ENCODE results near the gene NLRC4. TPM values are rescaled to one million over a fixed set of nuclear protein-coding genes. Genes with fewer than 3 reads are reported as not detected.

The NLRC4 gene
- total and polyA plus RNA-seq, 2 donors (not counting 1 experiment from before 2014, with no cell fraction given), result 0.64 to 0.94 TPM

GRCh38 chr2:32290000-32290339 is 25.3 kb upstream of the NLRC4 start:
- Histone ChIP-seq H2AFZ (ENCODE audit: insufficient read depth, low read depth, low read length, poor library complexity, severe bottlenecking) (no peak overlapping the region), H3K27me3 (replicated peaks in 1 of 4; ENCODE audit: control extremely low read depth in 1 of 4, control insufficient read depth in 3 of 4, insufficient read depth in 4 of 4, low read length in 3 of 4) (no peaks in the 10 kb centered on the region), H3K4me3 (ENCODE audit: control extremely low read depth in 1 of 5, extremely low read depth in 1 of 5, insufficient read depth in 1 of 5, low read depth in 2 of 5, low read length in 4 of 5) (no peak overlapping the region), H3K9ac (ENCODE audit: low read length) (no peak overlapping the region), H3K4me2 (replicated peaks; ENCODE audit: low read depth, low read length, poor library complexity, severe bottlenecking) (no peak overlapping the region), H4K20me1 (ENCODE audit: control insufficient read depth, insufficient read depth, low read length, poor library complexity, severe bottlenecking) (peaks cover 38% of the 10 kb centered on the region), H3K79me2 (ENCODE audit: control insufficient read depth, insufficient read depth, low read length) (peaks cover 48% of the 10 kb centered on the region), H3K9me3 (ENCODE audit: control extremely low read depth in 1 of 3, control insufficient read depth in 2 of 3, insufficient read depth in 1 of 3, low read length in 2 of 3) (peaks cover 0 to 6% (median 0%) of the 10 kb centered on the region in 3 donors), H3K36me3 (replicated peaks in 1 of 2; ENCODE audit: control extremely low read depth in 1 of 2, control insufficient read depth in 1 of 2, extremely low read depth in 1 of 2, insufficient read depth in 2 of 2, low read length in 1 of 2) (peaks cover 2 to 30% of the 10 kb centered on the region in 2 experiments), H3K4me1 (ENCODE audit: control insufficient read depth in 2 of 2, insufficient read depth in 2 of 2, low read length in 2 of 2) (no peaks in the 10 kb centered on the region), H3K27ac (ENCODE audit: low read length in 2 of 2) (no peak overlapping the region)
- POLR2A ChIA-PET, result no interaction called here
- DNase-seq, result no peak
- no peak for ATAC-seq (ENCODE audit: low read depth)
- intact Hi-C loops (cut with micrococcal nuclease), result no loop called here
- Mint-ChIP-seq H3K4me3 (no peak overlapping the region), H3K27ac (no peak overlapping the region), H3K4me1 (peaks cover 21% of the 10 kb centered on the region), H3K9me3 (ENCODE audit: insufficient read depth) (no peaks in the 10 kb centered on the region), H3K27me3 (no peaks in the 10 kb centered on the region)
- WGBS (ENCODE audit: insufficient coverage), result no CpG with 5 or more reads among the region's 2 CpGs
- CTCF ChIA-PET, result no interaction called here
- TF ChIP-seq EZH2 (IDR thresholded peaks at IDR 0.05; ENCODE audit: borderline replicate concordance, insufficient read depth, low read depth, low read length, poor library complexity, severe bottlenecking) (no peak), CTCF (IDR thresholded peaks at IDR 0.05) (no peak)

GRCh38 chr2:32289165-32289999 is 24.7 kb upstream of the NLRC4 start:
- Histone ChIP-seq H3K79me2 (ENCODE audit: control insufficient read depth, insufficient read depth, low read length) (peaks cover 54% of the 10 kb centered on the region), H3K36me3 (replicated peaks in 1 of 2; ENCODE audit: control extremely low read depth in 1 of 2, control insufficient read depth in 1 of 2, extremely low read depth in 1 of 2, insufficient read depth in 2 of 2, low read length in 1 of 2) (peaks cover 2 to 35% of the 10 kb centered on the region in 2 experiments), H3K4me3 (ENCODE audit: control extremely low read depth in 1 of 5, extremely low read depth in 1 of 5, insufficient read depth in 1 of 5, low read depth in 2 of 5, low read length in 4 of 5) (no peak overlapping the region), H3K9me3 (ENCODE audit: control extremely low read depth in 1 of 3, control insufficient read depth in 2 of 3, insufficient read depth in 1 of 3, low read length in 2 of 3) (peaks cover 0 to 6% (median 0%) of the 10 kb centered on the region in 3 donors), H2AFZ (ENCODE audit: insufficient read depth, low read depth, low read length, poor library complexity, severe bottlenecking) (no peak overlapping the region), H4K20me1 (ENCODE audit: control insufficient read depth, insufficient read depth, low read length, poor library complexity, severe bottlenecking) (peaks cover 44% of the 10 kb centered on the region), H3K27ac (ENCODE audit: low read length in 2 of 2) (no peak overlapping the region), H3K4me1 (ENCODE audit: control insufficient read depth in 2 of 2, insufficient read depth in 2 of 2, low read length in 2 of 2) (peaks cover 0 to 3% of the 10 kb centered on the region in 2 donors), H3K4me2 (replicated peaks; ENCODE audit: low read depth, low read length, poor library complexity, severe bottlenecking) (no peak overlapping the region), H3K27me3 (replicated peaks in 1 of 4; ENCODE audit: control extremely low read depth in 1 of 4, control insufficient read depth in 3 of 4, insufficient read depth in 4 of 4, low read length in 3 of 4) (no peaks in the 10 kb centered on the region), H3K9ac (ENCODE audit: low read length) (no peak overlapping the region)
- H3K4me1 Mint-ChIP-seq, result peaks cover 27% of the 10 kb centered on the region
- DNase-seq (no peak), ATAC-seq (ENCODE audit: low read depth) (no peak)
- H3K4me3 Mint-ChIP-seq, result no peak overlapping the region
- intact Hi-C loops (cut with micrococcal nuclease), result no loop called here
- TF ChIP-seq CTCF (IDR thresholded peaks at IDR 0.05) (no peak), EZH2 (IDR thresholded peaks at IDR 0.05; ENCODE audit: borderline replicate concordance, insufficient read depth, low read depth, low read length, poor library complexity, severe bottlenecking) (no peak)
- 94% methylated on average over 2 of the region's 4 CpGs for WGBS (ENCODE audit: insufficient coverage)
- H3K9me3 Mint-ChIP-seq (ENCODE audit: insufficient read depth), result no peaks in the 10 kb centered on the region
- H3K27ac Mint-ChIP-seq, result no peak overlapping the region
- H3K27me3 Mint-ChIP-seq, result no peaks in the 10 kb centered on the region
- ChIA-PET CTCF (no interaction called here), POLR2A (no interaction called here)

All from B cell (primary cell).